Kidney (tissue), 14 donors: ENCODE results near the gene ACTL7A. TPM values are rescaled to one million over a fixed set of nuclear protein-coding genes. Genes with fewer than 3 reads are reported as not detected.

Experiments used
- DNase-seq, 5 donors: peaks; one replicate each; pipeline ENCODE4 v3.0.0-alpha.2; 2013 to 2020
- FAIRE-seq: peaks from 2 replicates; lab custom pipeline; 2012; peaks lifted over from hg19 to GRCh38; lab: Jason Lieb, UNC
- H3K27ac ChIP-seq, 2 donors: one replicate each; pipeline ENCODE4 v1.7.0; 2013; ENCODE audit warnings: low read depth in 2 of 2, low read length in 2 of 2, inconsistent platforms in 1 of 2
- H3K27me3 ChIP-seq: one replicate; pipeline ENCODE4 v1.7.1; 2013; ENCODE audit warnings: low read length, inconsistent platforms; ENCODE audit not compliant: control insufficient read depth, insufficient read depth
- H3K36me3 ChIP-seq, 3 donors: one replicate each; pipeline versions ENCODE4 v1.7.0 to v1.7.1; 2013; ENCODE audit warnings: low read length in 3 of 3, control low read depth in 1 of 3, inconsistent platforms in 1 of 3; ENCODE audit not compliant: insufficient read depth in 3 of 3, control insufficient read depth in 2 of 3
- H3K4me1 ChIP-seq, 3 donors: one replicate each; pipeline versions ENCODE4 v1.7.0 to v1.7.1; 2013; ENCODE audit warnings: low read length in 3 of 3, inconsistent platforms in 1 of 3, low read depth in 1 of 3; ENCODE audit not compliant: control insufficient read depth in 2 of 3, insufficient read depth in 2 of 3
- H3K4me3 ChIP-seq, 3 donors: one replicate each; pipeline versions ENCODE4 v1.7.0 to v1.8.1; 2013; ENCODE audit warnings: low read length in 3 of 3, control low read depth in 1 of 3, inconsistent platforms in 1 of 3
- H3K9ac ChIP-seq, 3 donors: one replicate each; pipeline versions ENCODE4 v1.7.0 to v1.7.1; 2013; ENCODE audit warnings: low read length in 3 of 3, control low read depth in 1 of 3, inconsistent platforms in 1 of 3
- H3K9me3 ChIP-seq, 3 donors: one replicate each; pipeline versions ENCODE4 v1.7.0 to v1.7.1; 2013; ENCODE audit warnings: low read length in 3 of 3, control low read depth in 1 of 3, inconsistent platforms in 1 of 3; ENCODE audit not compliant: control insufficient read depth in 2 of 3, insufficient read depth in 1 of 3
- intact Hi-C: fragments of 100-400 bp; cut with DNase I; formaldehyde crosslinking; loops from one replicate; pipeline ENCODE4 v1.11.1; 2022
- polyA plus RNA-seq: library from polyadenylated mRNA; stranded (reverse); fragments of 350-450 nt; fragmentation: Illumina TruSeq; extraction: RNeasy Lipid Tissue Mini Kit (QIAGEN cat#74804); gene quantifications from one replicate; pipeline ENCODE4 v1.2.3, GENCODE V29; 2014; ENCODE audit warnings: low read depth, low replicate concordance; ENCODE audit not compliant: insufficient read depth
- total RNA-seq: library from RNA; stranded (reverse); fragmentation: NEBNext Ultra II Directional; extraction: Animal tissue kit (Norgen Biotek cat#: 25700); gene quantifications from one replicate; pipeline ENCODE4 v1.2.1, GENCODE V29; 2021
- TF ChIP-seq, protein P1 (sequence below): IDR thresholded peaks from 3 replicates; pipeline ENCODE4 v1.5.1; 2012; ENCODE audit warnings: mild to moderate bottlenecking, moderate library complexity, borderline replicate concordance; ENCODE audit not compliant: insufficient read depth; ENCODE audit errors: extremely low read depth
- donor health status: control.
- donor health status: control.
- donor health status: control.
- donor health status: control.
- donor health status: control.
- donor health status: DM: yes; HTN: yes; CAD: no.
- donor health status: Normal renal cell carcinoma (clear cell type).

The ACTL7A gene
- total and polyA plus RNA-seq, 2 donors from 2014 or later: not detected

DNA sequence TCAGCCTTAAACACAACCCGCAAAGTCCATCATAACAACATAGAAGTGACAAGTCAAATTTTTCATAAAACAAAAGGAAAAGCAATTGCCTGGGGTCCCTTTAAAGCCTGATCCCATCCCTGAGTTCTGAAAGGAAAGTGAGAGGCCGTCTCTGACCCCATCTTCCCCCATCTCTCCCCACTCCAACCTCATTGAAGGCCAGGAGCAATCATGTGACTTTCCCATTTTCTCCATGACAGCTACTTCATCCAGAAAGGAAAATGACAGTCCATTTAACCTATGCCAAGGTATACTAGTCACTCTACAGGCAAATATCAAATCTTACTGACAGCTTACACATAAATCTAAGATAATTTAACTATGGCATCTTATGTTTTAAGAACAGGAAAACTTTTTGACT lies 15.5 kb downstream of the ACTL7A start:
- DNase-seq (no peak), FAIRE-seq (no peak)
- no peak overlapping the region for H3K9ac ChIP-seq
- H3K36me3 ChIP-seq: peaks cover 6 to 44% (median 37%) of the 10 kb centered on the region in 3 donors
- no peak overlapping the region for H3K27ac ChIP-seq
- H3K4me1 ChIP-seq: no peaks in the 10 kb centered on the region
- intact Hi-C loops: no loop called here
- H3K27me3 ChIP-seq: no peaks in the 10 kb centered on the region
- no peaks in the 10 kb centered on the region for H3K9me3 ChIP-seq
- TF ChIP-seq, protein P1, sequence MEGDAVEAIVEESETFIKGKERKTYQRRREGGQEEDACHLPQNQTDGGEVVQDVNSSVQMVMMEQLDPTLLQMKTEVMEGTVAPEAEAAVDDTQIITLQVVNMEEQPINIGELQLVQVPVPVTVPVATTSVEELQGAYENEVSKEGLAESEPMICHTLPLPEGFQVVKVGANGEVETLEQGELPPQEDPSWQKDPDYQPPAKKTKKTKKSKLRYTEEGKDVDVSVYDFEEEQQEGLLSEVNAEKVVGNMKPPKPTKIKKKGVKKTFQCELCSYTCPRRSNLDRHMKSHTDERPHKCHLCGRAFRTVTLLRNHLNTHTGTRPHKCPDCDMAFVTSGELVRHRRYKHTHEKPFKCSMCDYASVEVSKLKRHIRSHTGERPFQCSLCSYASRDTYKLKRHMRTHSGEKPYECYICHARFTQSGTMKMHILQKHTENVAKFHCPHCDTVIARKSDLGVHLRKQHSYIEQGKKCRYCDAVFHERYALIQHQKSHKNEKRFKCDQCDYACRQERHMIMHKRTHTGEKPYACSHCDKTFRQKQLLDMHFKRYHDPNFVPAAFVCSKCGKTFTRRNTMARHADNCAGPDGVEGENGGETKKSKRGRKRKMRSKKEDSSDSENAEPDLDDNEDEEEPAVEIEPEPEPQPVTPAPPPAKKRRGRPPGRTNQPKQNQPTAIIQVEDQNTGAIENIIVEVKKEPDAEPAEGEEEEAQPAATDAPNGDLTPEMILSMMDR: no peak
- no peak overlapping the region for H3K4me3 ChIP-seq

DNA sequence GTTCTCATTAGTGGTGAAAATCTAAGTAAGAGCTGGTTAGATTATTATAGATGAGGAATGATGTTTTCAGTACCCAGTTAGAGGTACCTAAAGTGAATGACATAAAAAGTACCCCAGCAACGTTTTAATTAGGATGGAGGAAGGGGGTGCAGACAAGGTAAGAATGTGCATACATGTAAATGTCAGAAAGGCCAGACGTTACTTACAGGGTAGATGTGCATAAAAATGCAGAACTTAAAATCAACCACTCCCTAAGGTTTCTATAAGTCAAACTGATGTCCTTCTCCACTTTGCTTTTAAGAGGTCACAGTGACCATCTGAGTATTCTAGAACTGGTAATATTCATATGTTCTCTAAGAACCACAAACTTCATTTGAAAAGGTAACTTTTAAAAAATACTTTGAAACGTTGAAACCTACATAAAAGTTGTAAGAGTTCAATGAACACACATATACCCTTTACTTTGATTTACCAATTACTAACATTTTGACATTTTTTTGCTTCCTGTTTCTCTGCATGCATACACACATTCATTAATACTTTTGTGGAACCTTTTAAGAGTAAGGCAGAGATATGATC lies 18.8 kb downstream of the ACTL7A start:
- Histone ChIP-seq H3K36me3 (peaks cover 6 to 29% (median 28%) of the 10 kb centered on the region in 3 donors), H3K4me1 (no peaks in the 10 kb centered on the region), H3K9me3 (no peaks in the 10 kb centered on the region), H3K27ac (no peak overlapping the region), H3K27me3 (no peaks in the 10 kb centered on the region), H3K4me3 (no peak overlapping the region), H3K9ac (no peak overlapping the region)
- FAIRE-seq (no peak), DNase-seq (no peak)
- intact Hi-C loops: no loop called here
- TF ChIP-seq, protein P1: no peak

DNA sequence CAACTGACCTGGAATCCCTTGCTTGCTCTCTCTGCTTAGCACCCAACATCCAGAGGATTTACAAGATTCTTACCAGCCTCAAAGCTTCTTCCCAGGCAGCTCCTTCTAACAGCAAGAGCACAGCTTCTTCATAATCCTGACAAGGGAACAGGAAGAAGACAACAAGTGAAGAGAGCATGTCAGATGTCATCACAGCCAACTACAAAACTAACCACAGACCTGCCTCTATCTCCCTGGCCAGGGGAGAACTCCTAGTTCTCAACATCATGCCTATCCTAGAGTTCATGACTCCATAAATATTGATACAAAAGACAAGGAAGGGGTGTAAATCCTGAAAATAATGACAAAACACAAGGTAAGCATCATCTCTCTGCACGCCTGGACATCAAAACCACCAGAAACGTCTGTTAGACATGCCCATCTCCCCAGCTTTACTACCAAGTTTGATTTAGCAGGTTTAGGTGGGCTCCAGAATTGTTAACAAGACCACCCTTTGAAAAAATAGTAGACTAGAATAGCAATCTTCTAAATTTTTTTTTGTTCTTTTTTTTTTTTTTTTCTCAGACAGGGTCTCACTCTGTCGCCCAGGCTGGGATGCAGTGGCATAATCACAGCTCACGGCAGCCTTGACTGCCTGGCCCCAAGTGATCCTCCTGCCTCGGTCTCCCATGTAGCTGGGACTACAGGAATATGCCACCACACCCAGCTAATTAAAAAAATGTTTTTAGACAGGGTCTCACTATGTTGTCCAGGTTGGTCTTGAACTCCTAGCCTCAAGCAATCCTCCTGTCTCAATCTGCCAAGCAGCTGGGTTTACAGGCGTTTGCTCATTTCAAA lies 20.2 kb downstream of the ACTL7A start:
- TF ChIP-seq, protein P1: no peak
- peaks cover 6 to 27% (median 26%) of the 10 kb centered on the region in 3 donors for H3K36me3 ChIP-seq
- no peak for FAIRE-seq

More for the DNA sequence above, 20.2 kb downstream of the ACTL7A start:
- Histone ChIP-seq H3K4me1 (no peaks in the 10 kb centered on the region), H3K27me3 (no peaks in the 10 kb centered on the region), H3K27ac (no peak overlapping the region), H3K4me3 (no peak overlapping the region), H3K9ac (no peak overlapping the region), H3K9me3 (no peaks in the 10 kb centered on the region)
- intact Hi-C loops: no loop called here
- DNase-seq: no peak
